H1 (cell line): ENCODE results near the gene FABP6. TPM values are rescaled to one million over a fixed set of nuclear protein-coding genes. Genes with fewer than 3 reads are reported as not detected.

Source experiments
- CTCF ChIA-PET: fragments of 300-600 bp; sonication (Branson Sonifier 250); formaldehyde crosslinking; loops from one replicate; lab custom pipeline; 2021; ENCODE audit not compliant: partially characterized antibody; lab: Charles Lee
- POLR2A ChIA-PET: fragments of 300-600 bp; sonication (Branson Sonifier 250); formaldehyde crosslinking; loops from one replicate; lab custom pipeline; 2021; ENCODE audit warnings: inconsistent platforms; ENCODE audit not compliant: partially characterized antibody; lab: Charles Lee
- DNase-seq, 2 experiments: peaks; one replicate each; pipeline versions ENCODE4 v3.0.0 to v3.0.0-alpha.2; 2010 to 2022; ENCODE audit warnings: low spot score in 2 of 2, low read depth in 1 of 2, mixed read lengths in 1 of 2
- FAIRE-seq: peaks from 2 replicates; lab custom pipeline; 2011; peaks lifted over from hg19 to GRCh38; lab: Jason Lieb, UNC
- H2AFZ ChIP-seq: 2 replicates; pipeline ENCODE4 v1.8.1; 2012; ENCODE audit warnings: low read length, inconsistent platforms
- H2AK5ac ChIP-seq: 2 replicates; pipeline ENCODE4 v1.6.1; 2013; ENCODE audit warnings: low read depth, low read length
- H2BK120ac ChIP-seq: replicated peaks from 2 replicates; pipeline ENCODE3; 2013; ENCODE audit warnings: low read depth, low read length, inconsistent platforms
- H2BK12ac ChIP-seq: 2 replicates; pipeline ENCODE4 v1.6.1; 2013; ENCODE audit warnings: low read depth, low read length
- H2BK15ac ChIP-seq: 2 replicates; pipeline ENCODE4 v1.6.1; 2013; ENCODE audit warnings: low read length
- H2BK20ac ChIP-seq: 2 replicates; pipeline ENCODE4 v1.6.1; 2013; ENCODE audit warnings: low read length
- H2BK5ac ChIP-seq: 2 replicates; pipeline ENCODE4 v1.6.1; 2013; ENCODE audit warnings: low read depth, low read length
- H3K14ac ChIP-seq: 2 replicates; pipeline ENCODE4 v1.6.1; 2013; ENCODE audit warnings: inconsistent platforms; ENCODE audit not compliant: insufficient read length
- H3K18ac ChIP-seq: 2 replicates; pipeline ENCODE4 v1.6.1; 2013; ENCODE audit warnings: low read length; ENCODE audit errors: extremely low read depth
- H3K23ac ChIP-seq: 2 replicates; pipeline ENCODE4 v1.6.1; 2013; ENCODE audit warnings: inconsistent platforms; ENCODE audit not compliant: insufficient read length
- H3K23me2 ChIP-seq: 2 replicates; pipeline ENCODE4 v1.6.1; 2013; ENCODE audit warnings: low read depth, low read length
- H3K27ac ChIP-seq: 2 replicates; pipeline ENCODE4 v1.6.1; 2011; ENCODE audit warnings: low read depth, low read length, inconsistent platforms
- H3K27me3 ChIP-seq, 4 experiments: replicated peaks in 1 of 4; 1 replicate in 1 of 4; 2 replicates in 3 of 4; pipeline versions ENCODE4 v1.6.1 to v1.8.1; 2011 to 2013; ENCODE audit warnings: low read length in 3 of 4, mild to moderate bottlenecking in 3 of 4, inconsistent platforms in 2 of 4, mixed read lengths in 2 of 4, moderate library complexity in 1 of 4; ENCODE audit not compliant: control insufficient read depth in 3 of 4, insufficient read depth in 3 of 4; ENCODE audit errors: extremely low read depth in 1 of 4
- H3K36me3 ChIP-seq, 4 experiments: 2 replicates each; pipeline versions ENCODE4 v1.6.1 to v1.8.1; 2011 to 2013; ENCODE audit warnings: mild to moderate bottlenecking in 4 of 4, low read length in 3 of 4, moderate library complexity in 2 of 4, control low read depth in 1 of 4, inconsistent platforms in 1 of 4; ENCODE audit not compliant: insufficient read depth in 4 of 4, control insufficient read depth in 2 of 4
- H3K4ac ChIP-seq: replicated peaks from 2 replicates; pipeline ENCODE3; 2013; ENCODE audit warnings: low read length, low read depth, mixed read lengths, inconsistent platforms; ENCODE audit not compliant: insufficient read length
- H3K4me1 ChIP-seq, 4 experiments: replicated peaks in 1 of 4; 1 replicate in 1 of 4; 2 replicates in 3 of 4; pipeline versions ENCODE4 v1.6.1 to v1.8.1; 2011 to 2013; ENCODE audit warnings: low read length in 3 of 4, inconsistent platforms in 2 of 4, mixed read lengths in 1 of 4; ENCODE audit not compliant: insufficient read depth in 4 of 4, control insufficient read depth in 3 of 4
- H3K4me2 ChIP-seq, 2 experiments: 2 replicates each; pipeline versions ENCODE4 v1.6.1 to v1.8.1; 2011 to 2013; ENCODE audit warnings: low read depth in 2 of 2, low read length in 2 of 2, control low read depth in 1 of 2, inconsistent platforms in 1 of 2, mild to moderate bottlenecking in 1 of 2; ENCODE audit not compliant: insufficient read depth in 1 of 2
- H3K4me3 ChIP-seq, 4 experiments: fragments of 200-600, 300-600 bp in 1 of 4; sonication (generic), shearing (Covaris generic), sonication (Bioruptor Twin) in 1 of 4; 2 replicates each; pipeline versions ENCODE4 v1.5.1 to v1.8.1; 2011 to 2016; ENCODE audit warnings: low read length in 4 of 4, low read depth in 3 of 4, control low read depth in 2 of 4, inconsistent platforms in 2 of 4, mild to moderate bottlenecking in 2 of 4, mixed read lengths in 1 of 4, moderate library complexity in 1 of 4; ENCODE audit not compliant: insufficient read depth in 2 of 4; ENCODE audit errors: extremely low read depth in 1 of 4
- H3K56ac ChIP-seq: replicated peaks from 2 replicates; pipeline ENCODE3; 2013; ENCODE audit warnings: low read depth, mild to moderate bottlenecking, mixed read lengths, low read length, inconsistent platforms; ENCODE audit not compliant: insufficient read length
- H3K79me1 ChIP-seq: 2 replicates; pipeline ENCODE4 v1.6.1; 2013; ENCODE audit warnings: low read depth, low read length, control low read depth
- H3K79me2 ChIP-seq, 2 experiments: 2 replicates each; pipeline versions ENCODE4 v1.6.1 to v1.8.1; 2012 to 2013; ENCODE audit warnings: low read length in 2 of 2, mild to moderate bottlenecking in 2 of 2, inconsistent platforms in 1 of 2; ENCODE audit not compliant: insufficient read depth in 2 of 2, control insufficient read depth in 1 of 2
- H3K9ac ChIP-seq, 4 experiments: replicated peaks in 1 of 4; 1 replicate in 1 of 4; 2 replicates in 3 of 4; pipeline versions ENCODE4 v1.6.1 to v1.8.1; 2011 to 2013; ENCODE audit warnings: low read depth in 3 of 4, low read length in 3 of 4, control low read depth in 2 of 4, mild to moderate bottlenecking in 2 of 4, moderate library complexity in 2 of 4, inconsistent platforms in 1 of 4; ENCODE audit errors: extremely low read depth in 1 of 4
- H3K9me3 ChIP-seq, 2 experiments: 2 replicates each; pipeline versions ENCODE4 v1.6.1 to v1.8.1; 2012 to 2013; ENCODE audit warnings: mild to moderate bottlenecking in 2 of 2, moderate library complexity in 2 of 2, control low read depth in 1 of 2, inconsistent platforms in 1 of 2, low read depth in 1 of 2, low read length in 1 of 2, mixed read lengths in 1 of 2; ENCODE audit not compliant: insufficient read depth in 2 of 2
- H4K20me1 ChIP-seq, 2 experiments: replicated peaks in 1 of 2; 2 replicates each; pipeline versions ENCODE3 to v1.8.1; 2011 to 2013; ENCODE audit warnings: inconsistent platforms in 2 of 2, low read length in 2 of 2, mild to moderate bottlenecking in 1 of 2; ENCODE audit not compliant: insufficient read depth in 2 of 2, control insufficient read depth in 1 of 2
- H4K5ac ChIP-seq: 2 replicates; pipeline ENCODE4 v1.6.1; 2013; ENCODE audit warnings: low read length, low read depth, mixed read lengths, inconsistent platforms; ENCODE audit not compliant: insufficient read length
- H4K8ac ChIP-seq: 2 replicates; pipeline ENCODE4 v1.8.0; 2013; ENCODE audit warnings: mild to moderate bottlenecking, moderate library complexity, low read length, inconsistent platforms; ENCODE audit not compliant: insufficient read depth; ENCODE audit errors: extremely low read depth
- H4K91ac ChIP-seq: replicated peaks from 2 replicates; pipeline ENCODE3; 2013; ENCODE audit warnings: low read length, mixed read lengths, inconsistent platforms; ENCODE audit not compliant: insufficient read length
- BCL11A ChIP-seq, 2 experiments: IDR thresholded peaks; one replicate each; pipeline ENCODE4 v1.6.1; 2011; ENCODE audit warnings: low read depth in 2 of 2, low read length in 2 of 2, mild to moderate bottlenecking in 2 of 2
- CTBP2 ChIP-seq: IDR thresholded peaks from 2 replicates; pipeline ENCODE4 v1.7.0; 2011; ENCODE audit warnings: borderline replicate concordance, mild to moderate bottlenecking, moderate library complexity, mixed read lengths, low read length; ENCODE audit not compliant: insufficient read depth, insufficient read length
- GABPA ChIP-seq: IDR thresholded peaks from 2 replicates; pipeline ENCODE4 v1.6.1; 2011; ENCODE audit warnings: mild to moderate bottlenecking, low read length, moderate library complexity, borderline replicate concordance; ENCODE audit not compliant: insufficient read depth
- MAFK ChIP-seq: IDR thresholded peaks from 2 replicates; pipeline ENCODE4 v1.6.1; 2012; ENCODE audit warnings: low read depth, mild to moderate bottlenecking, improper control_type of control experiment, low read length
- NRF1 ChIP-seq: IDR thresholded peaks from 2 replicates; pipeline ENCODE4 v1.6.1; 2011; ENCODE audit warnings: mild to moderate bottlenecking, low read depth, low read length, improper control_type of control experiment
- POU5F1 ChIP-seq: IDR thresholded peaks from 2 replicates; pipeline ENCODE4 v1.6.1; 2011; ENCODE audit warnings: low read depth, mild to moderate bottlenecking, low read length, moderate library complexity
- SP4 ChIP-seq: IDR thresholded peaks from 2 replicates; pipeline ENCODE4 v1.6.1; 2012; ENCODE audit warnings: low read length, inconsistent platforms
- SRF ChIP-seq: IDR thresholded peaks from 2 replicates; pipeline ENCODE4 v1.6.1; 2011; ENCODE audit warnings: mild to moderate bottlenecking, low read depth, low read length, moderate library complexity
- TAF7 ChIP-seq: optimal IDR thresholded peaks from 2 replicates; pipeline ENCODE3; 2011; ENCODE audit warnings: low read depth, mild to moderate bottlenecking, inconsistent platforms, low read length, moderate library complexity, borderline replicate concordance
- TBP ChIP-seq: IDR thresholded peaks from 2 replicates; pipeline ENCODE4 v1.6.1; 2011; ENCODE audit warnings: low read depth, low read length, improper control_type of control experiment
- WGBS, 2 experiments: shearing (Covaris generic) in 1 of 2; methylation state at CpG; one replicate each; pipeline versions ENCODE4 v1.1.6 to v1.1.7; 2013 to 2015; ENCODE audit warnings: low lambda C conversion rate in 2 of 2, mixed read lengths in 2 of 2, inconsistent platforms in 1 of 2, low coverage in 1 of 2, missing lambda C conversion rate in 1 of 2; ENCODE audit not compliant: insufficient replicate concordance in 2 of 2, insufficient coverage in 1 of 2, insufficient read length in 1 of 2; ENCODE audit errors: extremely low coverage in 1 of 2, missing lambda C conversion rate in 1 of 2; 5-methylcytosine and 5-hydroxymethylcytosine counted together
- polyA plus RNA-seq, 7 experiments: library from polyadenylated mRNA; depleted of rRNA in 3 of 7; stranded (reverse) in 5 of 7; unstranded in 2 of 7; fragments of >200 nt in 5 of 7; fragments of 200-250 nt in 2 of 7; gene quantifications; 1 replicate in 5 of 7; 2 replicates in 1 of 7; 4 replicates in 1 of 7; pipeline versions ENCODE4 v1.2.1 to v1.2.3, GENCODE V29; 2011 to 2013; ENCODE audit warnings: missing spikeins in 2 of 7, mixed read lengths in 2 of 7
- total RNA-seq: library from RNA; stranded (reverse); fragmentation: NEBNext Ultra II Directional; extraction: Animal tissue kit (Norgen Biotek cat#: 25700); gene quantifications from 2 replicates; pipeline ENCODE4 v1.2.1, GENCODE V29; 2021
- TF ChIP-seq, protein P1 (sequence below): IDR thresholded peaks from 2 replicates; pipeline ENCODE4 v1.6.1; 2012; ENCODE audit warnings: low read length, inconsistent platforms
- TF ChIP-seq, protein P2 (sequence below): IDR thresholded peaks from 2 replicates; pipeline ENCODE4 v1.6.1; 2012; ENCODE audit warnings: inconsistent platforms

FABP6 gene
- total and polyA plus RNA-seq, 2 of the 8 experiments (the other 6 are each of a cell fraction or from before 2014, with no cell fraction given): 4.8 to 6.1 TPM

DNA sequence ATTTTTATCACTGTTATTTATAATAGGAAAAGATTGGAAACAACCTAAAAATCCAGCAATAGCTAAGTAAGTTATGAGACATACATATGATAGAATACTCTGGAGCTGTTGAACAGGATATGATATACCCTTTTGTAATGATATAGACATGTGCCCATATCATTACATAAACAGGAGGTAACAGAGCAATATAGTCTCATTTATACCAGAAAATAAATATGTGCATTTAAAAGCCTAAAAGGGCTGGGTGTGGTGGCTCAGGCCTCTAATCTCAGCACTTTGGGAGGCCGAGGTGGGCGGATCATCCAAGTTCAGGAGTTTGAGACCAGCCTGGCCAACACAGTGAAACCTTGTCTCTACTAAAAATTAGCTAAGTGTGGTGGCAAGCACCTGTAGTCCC, 2.3 kb upstream of the FABP6 start:
- H2AK5ac ChIP-seq: no peak overlapping the region
- H4K5ac ChIP-seq: no peak overlapping the region
- POLR2A ChIA-PET: interaction anchor here (0.6 to 1.4 kb wide), 2 partner anchors 60 to 172 kb away, joined by 3 read pairs; no protein-coding TSS in a partner anchor
- no peaks in the 10 kb centered on the region for H3K9me3 ChIP-seq
- no peaks in the 10 kb centered on the region for H3K79me1 ChIP-seq
- CTCF ChIA-PET: interaction anchor here (0.6 to 2.3 kb wide), 6 partner anchors 10 to 1077 kb away, joined by 3 to 10 read pairs (median 5); no protein-coding TSS in a partner anchor
- no peak overlapping the region for H2BK15ac ChIP-seq
- no peaks in the 10 kb centered on the region for H3K27me3 ChIP-seq
- H4K20me1 ChIP-seq: no peaks in the 10 kb centered on the region
- H3K14ac ChIP-seq: no peak overlapping the region
- H2BK20ac ChIP-seq: no peak overlapping the region
- H2BK12ac ChIP-seq: no peak overlapping the region
- H3K4me3 ChIP-seq: no peak overlapping the region
- no peaks in the 10 kb centered on the region for H3K36me3 ChIP-seq
- H4K8ac ChIP-seq: no peak overlapping the region; the same call in 1 of the 2 replicates
- H3K4me1 ChIP-seq: peaks cover 0 to 6% (median 2%) of the 10 kb centered on the region in 4 experiments; a peak in 3 of 7 replicates
- H3K27ac ChIP-seq: no peak overlapping the region
- no peaks in the 10 kb centered on the region; the same call in 1 of the 2 replicates for H3K23me2 ChIP-seq
- no peak overlapping the region for H3K4ac ChIP-seq
- no peak overlapping the region for H4K91ac ChIP-seq
- 78% methylated on average over 2 of the region's 2 CpGs; no CpG with 5 or more reads in 1 of the 2 experiments for WGBS, 2 experiments
- no peak for DNase-seq
- H3K18ac ChIP-seq: no peak overlapping the region
- no peak overlapping the region for H3K9ac ChIP-seq
- no peak overlapping the region for H3K56ac ChIP-seq
- no peak overlapping the region for H2BK5ac ChIP-seq
- no peak overlapping the region for H3K4me2 ChIP-seq
- no peak overlapping the region for H3K23ac ChIP-seq
- H2AFZ ChIP-seq: no peak overlapping the region
- FAIRE-seq: no peak
- H2BK120ac ChIP-seq: no peak overlapping the region
- no peaks in the 10 kb centered on the region for H3K79me2 ChIP-seq
- TF ChIP-seq MAFK: no peak
- no peak for TF ChIP-seq SP4
- TF ChIP-seq GABPA: no peak
- no peak for TF ChIP-seq TBP
- TF ChIP-seq, protein P1, sequence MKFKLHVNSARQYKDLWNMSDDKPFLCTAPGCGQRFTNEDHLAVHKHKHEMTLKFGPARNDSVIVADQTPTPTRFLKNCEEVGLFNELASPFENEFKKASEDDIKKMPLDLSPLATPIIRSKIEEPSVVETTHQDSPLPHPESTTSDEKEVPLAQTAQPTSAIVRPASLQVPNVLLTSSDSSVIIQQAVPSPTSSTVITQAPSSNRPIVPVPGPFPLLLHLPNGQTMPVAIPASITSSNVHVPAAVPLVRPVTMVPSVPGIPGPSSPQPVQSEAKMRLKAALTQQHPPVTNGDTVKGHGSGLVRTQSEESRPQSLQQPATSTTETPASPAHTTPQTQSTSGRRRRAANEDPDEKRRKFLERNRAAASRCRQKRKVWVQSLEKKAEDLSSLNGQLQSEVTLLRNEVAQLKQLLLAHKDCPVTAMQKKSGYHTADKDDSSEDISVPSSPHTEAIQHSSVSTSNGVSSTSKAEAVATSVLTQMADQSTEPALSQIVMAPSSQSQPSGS: no peak
- no peak for TF ChIP-seq CTBP2
- no peak for TF ChIP-seq POU5F1
- TF ChIP-seq, protein P2, sequence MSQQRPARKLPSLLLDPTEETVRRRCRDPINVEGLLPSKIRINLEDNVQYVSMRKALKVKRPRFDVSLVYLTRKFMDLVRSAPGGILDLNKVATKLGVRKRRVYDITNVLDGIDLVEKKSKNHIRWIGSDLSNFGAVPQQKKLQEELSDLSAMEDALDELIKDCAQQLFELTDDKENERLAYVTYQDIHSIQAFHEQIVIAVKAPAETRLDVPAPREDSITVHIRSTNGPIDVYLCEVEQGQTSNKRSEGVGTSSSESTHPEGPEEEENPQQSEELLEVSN: no peak
- TF ChIP-seq TAF7: no peak
- no peak for TF ChIP-seq SRF
- no peak for TF ChIP-seq BCL11A (IDR thresholded peaks at IDR 0.05; ENCODE audit: low read depth in 2 of 2, low read length in 2 of 2)
- no peak for TF ChIP-seq NRF1
